Measurements from ENCODE around the gene PAK4. TPM values are rescaled to one million over a fixed set of nuclear protein-coding genes. Genes with fewer than 3 reads are reported as not detected.

The PAK4 gene
- total and polyA plus RNA-seq, 10 of the 15 experiments (the other 5 are each of a cell fraction or from before 2014, with no cell fraction given): 0.08 to 19.3 (median 5.9) TPM

DNA sequence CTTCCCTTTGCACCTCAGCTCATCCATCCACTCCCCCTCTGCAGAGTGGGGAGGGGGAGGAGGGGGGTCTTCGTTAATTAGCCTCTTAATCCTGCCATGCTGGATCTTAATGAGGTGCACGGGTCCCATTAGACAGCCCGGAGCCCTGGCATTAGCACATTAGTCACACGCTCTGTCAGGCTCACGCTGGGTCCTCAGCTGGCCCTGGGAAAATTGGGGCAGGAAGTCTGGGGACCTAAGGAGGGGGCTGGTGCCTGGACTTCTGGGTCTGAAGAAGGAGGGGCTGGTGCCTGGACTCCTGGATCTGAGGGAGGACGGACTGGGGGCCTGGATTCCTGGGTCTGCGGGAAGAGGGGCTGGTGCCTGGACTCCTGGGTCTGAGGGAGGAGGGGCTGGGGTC lies 70.7 kb downstream of the PAK4 start:
- in situ Hi-C loops (cut with MboI): no loop called here
- BruUV-seq (replicated peaks): no TSS peak
- ChIA-PET RAD21 (ENCODE audit: unreplicated experiment) (no interaction called here), POLR2A (interaction anchor here (0.5 kb wide), 1 partner anchor 78 kb away, joined by 4 read pairs; no protein-coding TSS in a partner anchor), SMC1A (ENCODE audit: uncharacterized antibody, unreplicated experiment) (no interaction called here), CTCF (no interaction called here)
- no peaks in the 10 kb centered on the region for H4K20me1 ChIP-seq (ENCODE audit: control insufficient read depth, insufficient read depth)
- 20% methylated on average over 6 of the region's 7 CpGs for WGBS (ENCODE audit: insufficient coverage, insufficient replicate concordance, low lambda C conversion rate, missing lambda C conversion rate)
- H3K4me1 ChIP-seq (ENCODE audit: control insufficient read depth, insufficient read depth, low read length): no peaks in the 10 kb centered on the region
- H3K79me2 ChIP-seq (ENCODE audit: control insufficient read depth, insufficient read depth, low read length): no peaks in the 10 kb centered on the region
- FAIRE-seq (no peak), ATAC-seq (no peak), DNase-seq (ENCODE audit: low read depth, low spot score) (no peak)
- H3K4me2 ChIP-seq (ENCODE audit: control insufficient read depth, insufficient read depth): no peak overlapping the region
- H2AFZ ChIP-seq (ENCODE audit: control insufficient read depth, low read depth, low read length): no peak overlapping the region
- no peaks in the 10 kb centered on the region for H3K9me3 ChIP-seq (replicated peaks; ENCODE audit: control insufficient read depth, insufficient read depth, low read length)
- no peaks in the 10 kb centered on the region for H3K36me3 ChIP-seq (ENCODE audit: control insufficient read depth in 2 of 2, insufficient read depth in 2 of 2, low read length in 1 of 2)
- H3K27ac ChIP-seq (ENCODE audit: control insufficient read depth, insufficient read depth): no peak overlapping the region
- no peak overlapping the region for H3K9ac ChIP-seq (ENCODE audit: control insufficient read depth, insufficient read depth, low read length)
- TF ChIP-seq NR2C1 (IDR thresholded peaks at IDR 0.05): no peak
- no peak for TF ChIP-seq RAD21 (IDR thresholded peaks at IDR 0.05; ENCODE audit: insufficient read depth, low read depth, low read length)
- TF ChIP-seq, protein P1, sequence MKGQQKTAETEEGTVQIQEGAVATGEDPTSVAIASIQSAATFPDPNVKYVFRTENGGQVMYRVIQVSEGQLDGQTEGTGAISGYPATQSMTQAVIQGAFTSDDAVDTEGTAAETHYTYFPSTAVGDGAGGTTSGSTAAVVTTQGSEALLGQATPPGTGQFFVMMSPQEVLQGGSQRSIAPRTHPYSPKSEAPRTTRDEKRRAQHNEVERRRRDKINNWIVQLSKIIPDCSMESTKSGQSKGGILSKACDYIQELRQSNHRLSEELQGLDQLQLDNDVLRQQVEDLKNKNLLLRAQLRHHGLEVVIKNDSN (IDR thresholded peaks at IDR 0.05; ENCODE audit: borderline replicate concordance, extremely low read length, insufficient read depth, low read depth, low read length): no peak
- no peak for TF ChIP-seq SIX5 (IDR thresholded peaks at IDR 0.05; ENCODE audit: low read depth, low read length, severe bottlenecking)
- TF ChIP-seq HDAC6 (IDR thresholded peaks at IDR 0.05; ENCODE audit: unreplicated experiment): no peak
- TF ChIP-seq POU2F2 (IDR thresholded peaks at IDR 0.05; ENCODE audit: borderline replicate concordance, low read depth, low read length): no peak
- TF ChIP-seq GABPA (IDR thresholded peaks at IDR 0.05; ENCODE audit: low read depth): no peak
- TF ChIP-seq, protein P2, sequence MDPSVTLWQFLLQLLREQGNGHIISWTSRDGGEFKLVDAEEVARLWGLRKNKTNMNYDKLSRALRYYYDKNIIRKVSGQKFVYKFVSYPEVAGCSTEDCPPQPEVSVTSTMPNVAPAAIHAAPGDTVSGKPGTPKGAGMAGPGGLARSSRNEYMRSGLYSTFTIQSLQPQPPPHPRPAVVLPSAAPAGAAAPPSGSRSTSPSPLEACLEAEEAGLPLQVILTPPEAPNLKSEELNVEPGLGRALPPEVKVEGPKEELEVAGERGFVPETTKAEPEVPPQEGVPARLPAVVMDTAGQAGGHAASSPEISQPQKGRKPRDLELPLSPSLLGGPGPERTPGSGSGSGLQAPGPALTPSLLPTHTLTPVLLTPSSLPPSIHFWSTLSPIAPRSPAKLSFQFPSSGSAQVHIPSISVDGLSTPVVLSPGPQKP (IDR thresholded peaks at IDR 0.05; ENCODE audit: low read depth, low read length): no peak
- no peak for TF ChIP-seq GATAD2B (conservative IDR thresholded peaks at IDR 0.05; ENCODE audit: low read depth)
- TF ChIP-seq NFXL1 (IDR thresholded peaks at IDR 0.05; ENCODE audit: borderline replicate concordance): no peak
- no peak for TF ChIP-seq FOXM1 (IDR thresholded peaks at IDR 0.05; ENCODE audit: low read depth, low read length)
- no peak for TF ChIP-seq EP300 (IDR thresholded peaks at IDR 0.05; ENCODE audit: borderline replicate concordance in 1 of 2, control insufficient read depth in 1 of 2, low read depth in 2 of 2, low read length in 2 of 2)
- TF ChIP-seq, protein P3, sequence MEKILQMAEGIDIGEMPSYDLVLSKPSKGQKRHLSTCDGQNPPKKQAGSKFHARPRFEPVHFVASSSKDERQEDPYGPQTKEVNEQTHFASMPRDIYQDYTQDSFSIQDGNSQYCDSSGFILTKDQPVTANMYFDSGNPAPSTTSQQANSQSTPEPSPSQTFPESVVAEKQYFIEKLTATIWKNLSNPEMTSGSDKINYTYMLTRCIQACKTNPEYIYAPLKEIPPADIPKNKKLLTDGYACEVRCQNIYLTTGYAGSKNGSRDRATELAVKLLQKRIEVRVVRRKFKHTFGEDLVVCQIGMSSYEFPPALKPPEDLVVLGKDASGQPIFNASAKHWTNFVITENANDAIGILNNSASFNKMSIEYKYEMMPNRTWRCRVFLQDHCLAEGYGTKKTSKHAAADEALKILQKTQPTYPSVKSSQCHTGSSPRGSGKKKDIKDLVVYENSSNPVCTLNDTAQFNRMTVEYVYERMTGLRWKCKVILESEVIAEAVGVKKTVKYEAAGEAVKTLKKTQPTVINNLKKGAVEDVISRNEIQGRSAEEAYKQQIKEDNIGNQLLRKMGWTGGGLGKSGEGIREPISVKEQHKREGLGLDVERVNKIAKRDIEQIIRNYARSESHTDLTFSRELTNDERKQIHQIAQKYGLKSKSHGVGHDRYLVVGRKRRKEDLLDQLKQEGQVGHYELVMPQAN (conservative IDR thresholded peaks at IDR 0.05): no peak
- no peak for TF ChIP-seq CBFB (IDR thresholded peaks at IDR 0.05; ENCODE audit: low read depth)
- no peak for TF ChIP-seq CREB1 (IDR thresholded peaks at IDR 0.05; ENCODE audit: low read depth)
- no peak for TF ChIP-seq TCF3 (IDR thresholded peaks at IDR 0.05; ENCODE audit: borderline replicate concordance, insufficient read depth, low read depth, low read length)
- no peak for TF ChIP-seq NFIC (IDR thresholded peaks at IDR 0.05; ENCODE audit: low read depth, low read length)
- TF ChIP-seq EGR1 (IDR thresholded peaks at IDR 0.05; ENCODE audit: borderline replicate concordance in 1 of 2, low read depth in 2 of 2, low read length in 2 of 2): no peak
- TF ChIP-seq WRNIP1 (IDR thresholded peaks at IDR 0.05; ENCODE audit: borderline replicate concordance, low read depth, low read length): no peak
- TF ChIP-seq ZNF24 (IDR thresholded peaks at IDR 0.05): no peak
- H3K4me3 ChIP-seq: no peak overlapping the region
- peaks cover 3 to 5% of the 10 kb centered on the region in 2 experiments; a peak in 2 of 4 replicates for H3K27me3 ChIP-seq (replicated peaks in 1 of 2; ENCODE audit: control insufficient read depth in 2 of 2, insufficient read depth in 2 of 2, low read length in 1 of 2)
- intact Hi-C loops (cut with micrococcal nuclease; ENCODE audit: unreplicated experiment): no loop called here
